Right lobe of liver (tissue), 6 donors: ENCODE measurements around the gene PEG3. TPM values are rescaled to one million over a fixed set of nuclear protein-coding genes. Genes with fewer than 3 reads are reported as not detected.

Source experiments
- ATAC-seq, 4 donors: fragments of 200-7000 bp; cut with Tn5 transposase; one replicate each; pipeline ENCODE4 v1.9.1; 2020; ENCODE audit warnings: mild to moderate bottlenecking in 4 of 4, moderate library complexity in 4 of 4
- DNase-seq, 3 donors: peaks; one replicate each; pipeline ENCODE4 v3.0.0-alpha.2; 2020
- H3K27ac ChIP-seq, 3 donors: fragments of 200-600 bp; one replicate each; pipeline ENCODE4 v1.8.0; 2022
- H3K27me3 ChIP-seq, 2 donors: fragments of 200-600 bp; one replicate each; pipeline ENCODE4 v1.8.0; 2022
- H3K36me3 ChIP-seq, 4 donors: fragments of 200-600 bp; sonication (generic) in 1 of 4; one replicate each; pipeline versions ENCODE4 v1.5.1 to v1.8.0; 2017 to 2022; ENCODE audit warnings: control low read depth in 1 of 4
- H3K4me1 ChIP-seq, 4 donors: fragments of 200-600 bp; sonication (generic) in 1 of 4; one replicate each; pipeline versions ENCODE4 v1.5.1 to v1.8.0; 2017 to 2022; ENCODE audit warnings: control low read depth in 1 of 4
- H3K4me3 ChIP-seq, 3 donors: fragments of 200-600 bp; one replicate each; pipeline ENCODE4 v1.8.0; 2022
- H3K9me3 ChIP-seq, 4 donors: fragments of 200-600 bp; sonication (generic) in 1 of 4; one replicate each; pipeline versions ENCODE4 v1.5.1 to v1.8.0; 2017 to 2022; ENCODE audit warnings: control low read depth in 1 of 4
- CTCF ChIP-seq, 4 donors: fragments of 200-600 bp in 3 of 4; fragments of 450-650 bp in 1 of 4; IDR thresholded peaks; one replicate each; pipeline versions ENCODE4 v1.5.1 to v1.8.0; 2016 to 2022; ENCODE audit warnings: antibody characterized with exemption in 4 of 4, mild to moderate bottlenecking in 2 of 4
- POLR2A ChIP-seq: fragments of 450-650 bp; IDR thresholded peaks from one replicate; pipeline ENCODE4 v1.6.1; 2017; ENCODE audit warnings: antibody characterized with exemption, mild to moderate bottlenecking
- WGBS: methylation state at CpG from one replicate; pipeline ENCODE4 v1.1.6; 2018; ENCODE audit warnings: low coverage, low lambda C conversion rate; ENCODE audit not compliant: insufficient coverage; ENCODE audit errors: missing lambda C conversion rate; 5-methylcytosine and 5-hydroxymethylcytosine counted together
- intact Hi-C, 2 donors: fragments of 100-400 bp; cut with DNase I; formaldehyde crosslinking; loops; one replicate each; pipeline versions ENCODE4 v1.11.2 to v1.14.1; 2022
- total RNA-seq, 6 experiments: library from RNA; depleted of rRNA in 2 of 6; stranded (reverse); fragments of >200 nt in 2 of 6; fragmentation: NEBNext Ultra II Directional in 3 of 6; extraction: Animal tissue kit (Norgen Biotek cat#: 25700) in 3 of 6; gene quantifications; one replicate each; pipeline versions ENCODE4 v1.1.0 to v1.2.4, GENCODE V29; 2016 to 2023
- donor health status: DM: no; HTN: yes; CAD: no.
- donor health status: DM: no; HTN: no; CAD: no.
- donor health status: DM: no; HTN: no; CAD: no.
- donor health status: DM: no; HTN: yes; CAD: no.
- donor health status: DM: no; HTN: yes; CAD: no.

The PEG3 gene
- total RNA-seq, 6 experiments from 2014 or later: 3.0 to 9.5 (median 6.5) TPM

- Histone ChIP-seq H3K36me3 (no peaks in the 10 kb centered on the region), H3K4me1 (no peaks in the 10 kb centered on the region), H3K4me3 (no peak overlapping the region), H3K27ac (no peak overlapping the region), H3K27me3 (no peaks in the 10 kb centered on the region), H3K9me3 (no peaks in the 10 kb centered on the region)
- no peak for DNase-seq
- TF ChIP-seq POLR2A (no peak), CTCF (IDR thresholded peaks at IDR 0.05) (no peak)
- no peak for ATAC-seq
- intact Hi-C loops: no loop called here
- 83% methylated on average over 15 of the region's 19 CpGs for WGBS
Observed at GRCh38 chr19:56877069-56877715, 36.7 kb upstream of the PEG3 start.

DNA sequence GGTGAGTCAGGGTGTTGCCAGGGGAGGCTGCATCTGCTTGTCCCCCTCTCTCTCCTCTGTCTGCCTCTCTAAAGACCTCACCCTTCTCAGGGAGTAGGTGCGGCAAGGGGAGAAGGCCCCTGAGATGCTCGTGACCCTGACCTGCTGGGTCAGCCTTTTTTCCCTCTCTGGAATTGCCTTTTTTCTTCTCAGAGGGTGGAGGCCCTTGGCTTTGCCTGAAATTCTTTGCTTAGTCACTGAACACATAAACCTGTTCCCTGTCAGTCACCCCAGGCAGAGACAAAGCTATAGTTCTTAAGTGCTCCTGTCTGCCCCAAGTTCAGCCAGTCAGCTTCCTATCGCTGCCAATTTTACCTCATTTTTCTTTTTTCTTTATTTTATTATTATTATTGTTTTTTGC is 35.2 kb upstream of the PEG3 start:
- intact Hi-C loops: no loop called here
- 44% methylated on average over 2 of the region's 3 CpGs for WGBS
- Histone ChIP-seq H3K27me3 (no peaks in the 10 kb centered on the region), H3K9me3 (no peaks in the 10 kb centered on the region), H3K27ac (no peak overlapping the region), H3K4me3 (no peak overlapping the region), H3K4me1 (no peaks in the 10 kb centered on the region), H3K36me3 (no peaks in the 10 kb centered on the region)
- ATAC-seq (no peak), DNase-seq (no peak)
- TF ChIP-seq CTCF (IDR thresholded peaks at IDR 0.05) (no peak), POLR2A (no peak)

DNA sequence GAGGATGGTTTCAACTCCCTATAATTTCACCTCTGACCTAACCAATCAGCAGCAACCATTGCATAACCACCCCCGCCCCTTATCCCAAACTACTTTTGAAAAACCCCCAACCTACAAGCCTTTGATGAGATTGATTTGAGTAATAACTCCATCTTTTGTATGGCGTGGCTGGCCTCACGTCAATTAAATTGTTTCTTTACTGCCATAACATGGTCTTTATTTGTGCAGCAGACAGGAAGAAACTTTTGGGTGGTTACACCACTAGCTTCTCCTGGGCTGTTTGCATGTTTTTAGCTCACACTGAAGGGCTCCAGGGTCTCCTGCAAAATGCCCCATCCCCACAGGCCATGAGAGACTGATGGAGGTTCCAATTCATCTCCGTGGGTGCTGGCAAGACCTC is 34.0 kb upstream of the PEG3 start:
- WGBS: 68% methylated on average over 4 of the region's 4 CpGs
- H3K4me3 ChIP-seq: no peak overlapping the region
- no peak for ATAC-seq
- no peaks in the 10 kb centered on the region for H3K36me3 ChIP-seq
- intact Hi-C loops: no loop called here
- no peaks in the 10 kb centered on the region for H3K9me3 ChIP-seq
- TF ChIP-seq POLR2A (no peak), CTCF (IDR thresholded peaks at IDR 0.05) (no peak)
- H3K4me1 ChIP-seq: no peaks in the 10 kb centered on the region
- H3K27ac ChIP-seq: no peak overlapping the region
- no peaks in the 10 kb centered on the region for H3K27me3 ChIP-seq
- DNase-seq: no peak

DNA sequence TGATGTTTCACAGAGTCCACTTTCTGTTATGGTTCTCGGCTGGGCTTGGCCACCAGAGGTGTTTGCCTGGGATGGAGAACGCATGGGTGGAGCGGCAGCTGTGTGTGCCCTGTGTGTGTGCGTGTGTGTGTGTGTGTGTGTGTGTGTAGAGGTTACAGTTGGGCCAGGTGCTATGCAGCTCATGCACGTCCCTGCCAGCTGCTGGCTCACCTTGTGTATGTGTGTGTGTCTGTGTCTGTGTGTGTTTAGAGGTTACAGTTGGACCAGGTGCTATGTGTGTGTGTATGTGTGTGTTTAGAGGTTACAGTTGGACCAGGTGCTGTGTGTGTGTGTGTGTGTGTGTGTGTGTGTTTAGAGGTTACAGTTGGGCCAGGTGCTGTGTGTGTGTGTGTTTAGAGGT is 33.0 kb upstream of the PEG3 start:
- no peaks in the 10 kb centered on the region for H3K36me3 ChIP-seq
- H3K27ac ChIP-seq: no peak overlapping the region
- ATAC-seq (no peak), DNase-seq (no peak)
- H3K27me3 ChIP-seq: no peaks in the 10 kb centered on the region
- H3K4me1 ChIP-seq: no peaks in the 10 kb centered on the region
- no peak overlapping the region for H3K4me3 ChIP-seq
- intact Hi-C loops: no loop called here
- H3K9me3 ChIP-seq: no peaks in the 10 kb centered on the region
- no peak for TF ChIP-seq POLR2A
- no peak for TF ChIP-seq CTCF (IDR thresholded peaks at IDR 0.05)
- 54% methylated on average over 4 of the region's 5 CpGs for WGBS

DNA sequence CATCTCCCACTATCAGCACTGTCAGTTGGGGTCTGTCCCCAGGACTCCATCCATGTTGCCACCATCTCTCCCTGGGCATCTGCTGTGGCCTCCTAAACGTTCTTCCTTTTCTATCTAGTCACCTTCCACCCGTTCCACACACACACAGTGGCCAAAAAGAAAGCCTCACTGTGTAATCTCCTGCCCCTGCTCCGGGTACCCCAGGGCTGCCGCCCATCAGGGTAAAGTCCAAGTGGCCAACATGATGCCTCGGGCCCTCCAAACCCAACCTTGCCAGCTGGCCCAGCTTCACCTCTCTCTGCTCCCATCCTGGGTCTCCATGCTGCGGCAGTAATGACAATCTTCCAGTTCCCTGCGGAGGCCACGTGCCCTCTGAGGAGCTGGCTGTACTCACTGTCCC is 29.4 kb upstream of the PEG3 start:
- H3K4me1 ChIP-seq: no peaks in the 10 kb centered on the region
- no peaks in the 10 kb centered on the region for H3K36me3 ChIP-seq
- TF ChIP-seq CTCF (IDR thresholded peaks at IDR 0.05): no peak
- no peak for TF ChIP-seq POLR2A
- no peak overlapping the region for H3K4me3 ChIP-seq
- no peaks in the 10 kb centered on the region for H3K27me3 ChIP-seq
- ATAC-seq (no peak), DNase-seq (no peak)
- WGBS: 65% methylated on average over 7 of the region's 8 CpGs
- intact Hi-C loops: no loop called here
- H3K9me3 ChIP-seq: no peaks in the 10 kb centered on the region
- no peak overlapping the region for H3K27ac ChIP-seq
